A549 (cell line): ENCODE measurements around the gene TMEM120A.

Source experiments
- BCL3 ChIP-seq: fragments of >200 bp; sonication (Bioruptor Twin); formaldehyde crosslinking; IDR thresholded peaks from 3 replicates; pipeline ENCODE4 v1.6.1; 2016
- CTCF ChIP-seq: fragments of >200 bp; sonication (Bioruptor Twin); formaldehyde crosslinking; IDR thresholded peaks from 3 replicates; pipeline ENCODE4 v1.5.1; 2016
- KDM5A ChIP-seq: fragments of 200-600 bp; sonication (generic); IDR thresholded peaks from 2 replicates; pipeline ENCODE4 v1.6.1; 2016; ENCODE audit warnings: antibody characterized with exemption, mild to moderate bottlenecking
- RCOR1 ChIP-seq: fragments of 150-350 bp; IDR thresholded peaks from 2 replicates; pipeline ENCODE4 v1.6.1; 2014; ENCODE audit warnings: antibody characterized with exemption, low read length, low read depth

- TF ChIP-seq BCL3 (no peak), CTCF (no peak), RCOR1 (no peak), KDM5A (no peak)
These were observed 31.6 kb downstream of the TMEM120A start for GRCh38 chr7:75962607-75963380.
